ENCODE results near the gene ADGRG6.

DNA sequence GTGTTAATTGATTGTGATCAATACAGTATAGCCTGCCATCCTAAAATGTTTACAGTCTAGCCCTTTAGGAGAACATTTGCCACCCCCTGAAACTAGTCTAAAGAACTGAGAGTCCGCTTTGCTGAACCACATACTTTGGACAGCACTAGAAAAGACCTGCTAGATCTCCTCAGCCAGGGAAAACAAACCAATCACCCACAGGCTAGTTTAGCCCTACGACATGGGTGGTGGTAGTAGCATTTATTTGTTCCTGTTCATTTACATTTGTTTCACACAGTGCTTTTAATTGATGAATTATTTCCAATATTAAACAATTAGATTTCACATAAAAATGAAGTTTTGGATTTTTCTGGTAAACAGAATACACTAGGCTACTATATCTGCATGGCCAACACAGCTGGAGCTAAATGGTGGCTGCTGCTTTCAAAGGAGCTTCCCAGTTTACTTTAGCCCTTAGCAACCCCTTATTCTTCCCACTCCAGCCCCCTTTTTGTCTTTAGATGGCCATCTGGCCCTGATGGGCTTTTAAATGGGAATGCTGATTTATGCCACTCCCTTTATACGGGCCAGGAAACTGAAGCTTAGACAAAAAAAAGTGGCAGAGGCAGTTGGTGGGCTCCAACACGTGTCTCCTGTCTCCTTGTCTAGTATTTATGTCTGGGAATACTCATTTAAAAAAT lies 72.4 kb downstream of the ADGRG6 start:
- TF ChIP-seq, protein P1, sequence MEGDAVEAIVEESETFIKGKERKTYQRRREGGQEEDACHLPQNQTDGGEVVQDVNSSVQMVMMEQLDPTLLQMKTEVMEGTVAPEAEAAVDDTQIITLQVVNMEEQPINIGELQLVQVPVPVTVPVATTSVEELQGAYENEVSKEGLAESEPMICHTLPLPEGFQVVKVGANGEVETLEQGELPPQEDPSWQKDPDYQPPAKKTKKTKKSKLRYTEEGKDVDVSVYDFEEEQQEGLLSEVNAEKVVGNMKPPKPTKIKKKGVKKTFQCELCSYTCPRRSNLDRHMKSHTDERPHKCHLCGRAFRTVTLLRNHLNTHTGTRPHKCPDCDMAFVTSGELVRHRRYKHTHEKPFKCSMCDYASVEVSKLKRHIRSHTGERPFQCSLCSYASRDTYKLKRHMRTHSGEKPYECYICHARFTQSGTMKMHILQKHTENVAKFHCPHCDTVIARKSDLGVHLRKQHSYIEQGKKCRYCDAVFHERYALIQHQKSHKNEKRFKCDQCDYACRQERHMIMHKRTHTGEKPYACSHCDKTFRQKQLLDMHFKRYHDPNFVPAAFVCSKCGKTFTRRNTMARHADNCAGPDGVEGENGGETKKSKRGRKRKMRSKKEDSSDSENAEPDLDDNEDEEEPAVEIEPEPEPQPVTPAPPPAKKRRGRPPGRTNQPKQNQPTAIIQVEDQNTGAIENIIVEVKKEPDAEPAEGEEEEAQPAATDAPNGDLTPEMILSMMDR (IDR thresholded peaks at IDR 0.05), result no peak
- no peak for TF ChIP-seq POLR2A (IDR thresholded peaks at IDR 0.05)
- no peak for TF ChIP-seq EP300 (IDR thresholded peaks at IDR 0.05)

Data from ovary (tissue), 3 donors.